GM21825 (cell line): Measurements from ENCODE around the gene MYD88.

Experiments used
- ATAC-seq: cut with Tn5 transposase; IDR thresholded peaks from one replicate; pipeline ENCODE4 v1.9.1; 2021; ENCODE audit warnings: mild to moderate bottlenecking, moderate library complexity; ENCODE audit not compliant: unreplicated experiment

The MYD88 gene

GRCh38 chr3:38138349-38139190, at the start of gene MYD88:
MYD88 (plus strand) TSS chr3:38138661; CDS start chr3:38138701, 40 bp downstream.
- peak; percentile 47 for ATAC-seq

- no peak for ATAC-seq
These were observed 49.3 kb upstream of the MYD88 start for GRCh38 chr3:38089163-38089562.

- ATAC-seq, result no peak
These were observed 48.0 kb upstream of the MYD88 start for GRCh38 chr3:38090453-38090852.

- no peak for ATAC-seq
These were observed 43.5 kb upstream of the MYD88 start for GRCh38 chr3:38094999-38095398.

GRCh38 chr3:38095669-38096483, 42.6 kb upstream of the MYD88 start:
- no peak for ATAC-seq

- no peak for ATAC-seq
These were observed 40.8 kb upstream of the MYD88 start for GRCh38 chr3:38097446-38098375.

GRCh38 chr3:38098376-38098723, 40.1 kb upstream of the MYD88 start:
- no peak for ATAC-seq

GRCh38 chr3:38099518-38099917, 38.9 kb upstream of the MYD88 start:
- ATAC-seq, result no peak

- ATAC-seq, result no peak
These were observed 38.0 kb upstream of the MYD88 start for GRCh38 chr3:38100498-38100897.

- no peak for ATAC-seq
These were observed 36.5 kb upstream of the MYD88 start for GRCh38 chr3:38101811-38102443.

GRCh38 chr3:38102444-38102814, 36.0 kb upstream of the MYD88 start:
- no peak for ATAC-seq

- ATAC-seq, result no peak
These were observed 32.9 kb upstream of the MYD88 start for GRCh38 chr3:38105525-38105924.

GRCh38 chr3:38107911-38108648, 30.4 kb upstream of the MYD88 start:
- no peak for ATAC-seq

- no peak for ATAC-seq
These were observed 29.5 kb upstream of the MYD88 start for GRCh38 chr3:38108649-38109579.

GRCh38 chr3:38109580-38110313, 28.7 kb upstream of the MYD88 start:
- no peak for ATAC-seq

GRCh38 chr3:38110314-38111050, 28.0 kb upstream of the MYD88 start:
- no peak for ATAC-seq

GRCh38 chr3:38111201-38111600, 27.3 kb upstream of the MYD88 start:
- no peak for ATAC-seq
